IMR-90 (cell line): ENCODE measurements around the gene LRRC61.

Experiments
- CTCF ChIP-seq: conservative IDR thresholded peaks from 2 replicates; pipeline ENCODE4 v1.5.1; 2012; ENCODE audit warnings: mild to moderate bottlenecking, low read depth, low read length, improper control_type of control experiment
- ELK1 ChIP-seq: fragments of 150-350 bp; IDR thresholded peaks from 2 replicates; pipeline ENCODE4 v1.6.1; 2016; ENCODE audit warnings: low read depth, mild to moderate bottlenecking, low read length, moderate library complexity, borderline replicate concordance
- POLR2A ChIP-seq: IDR thresholded peaks from 2 replicates; pipeline ENCODE4 v1.6.1; 2012; ENCODE audit warnings: mild to moderate bottlenecking, low read depth, low read length
- RFX5 ChIP-seq: IDR thresholded peaks from 2 replicates; pipeline ENCODE4 v1.8.0; 2012; ENCODE audit warnings: low read depth, mild to moderate bottlenecking, low read length, moderate library complexity
- SMC3 ChIP-seq: fragments of 150-350 bp; IDR thresholded peaks from 2 replicates; pipeline ENCODE4 v1.6.1; 2016; ENCODE audit warnings: low read depth, mild to moderate bottlenecking, antibody characterized with exemption, low read length, moderate library complexity
- USF2 ChIP-seq: fragments of 150-350 bp; IDR thresholded peaks from 2 replicates; pipeline ENCODE4 v1.6.1; 2017; ENCODE audit warnings: mild to moderate bottlenecking, antibody characterized with exemption, low read length, low read depth

- TF ChIP-seq CTCF (peak; percentile 28), ELK1 (no peak), USF2 (no peak), RFX5 (no peak), POLR2A (no peak), SMC3 (no peak)
Observed at GRCh38 chr7:150378115-150378852, 55.1 kb downstream of the LRRC61 start.
